GM23338 (cell line): ENCODE results near the gene SYNGR3. TPM values are rescaled to one million over a fixed set of nuclear protein-coding genes. Genes with fewer than 3 reads are reported as not detected.

ENCODE experiments used
- ATAC-seq: fragments of 200-7000 bp; cut with Tn5 transposase; 3 replicates; pipeline ENCODE4 v1.9.1; 2020
- DNase-seq: peaks from one replicate; pipeline ENCODE4 v3.0.0-alpha.2; 2015; ENCODE audit warnings: low spot score
- H2AFZ ChIP-seq: fragments of 200-600 bp; sonication (generic); 2 replicates; pipeline ENCODE4 v1.8.0; 2016; ENCODE audit warnings: antibody characterized with exemption, mild to moderate bottlenecking, moderate library complexity
- H3F3A ChIP-seq: fragments of 200-600 bp; sonication (generic); replicated peaks from 2 replicates; pipeline ENCODE4 v1.8.0; 2017; ENCODE audit warnings: antibody characterized with exemption, mixed run types, low read depth
- H3K27ac ChIP-seq: fragments of 200-600 bp; sonication (generic); 2 replicates; pipeline ENCODE4 v1.6.1; 2016; ENCODE audit warnings: low read depth
- H3K27me3 ChIP-seq: fragments of 200-600 bp; sonication (generic); 2 replicates; pipeline ENCODE4 v1.8.0; 2016; ENCODE audit warnings: mild to moderate bottlenecking, mixed run types, moderate library complexity; ENCODE audit not compliant: insufficient read depth
- H3K36me3 ChIP-seq: fragments of 200-600 bp; sonication (generic); 2 replicates; pipeline ENCODE4 v1.8.0; 2016; ENCODE audit warnings: mild to moderate bottlenecking; ENCODE audit not compliant: insufficient read depth
- H3K4me1 ChIP-seq: fragments of 200-600 bp; sonication (generic); 2 replicates; pipeline ENCODE4 v1.8.0; 2016; ENCODE audit warnings: mild to moderate bottlenecking, moderate library complexity; ENCODE audit not compliant: insufficient read depth
- H3K4me2 ChIP-seq: fragments of 200-600 bp; sonication (generic); 2 replicates; pipeline ENCODE4 v1.7.1; 2017; ENCODE audit warnings: mixed run types
- H3K4me3 ChIP-seq: fragments of 200-600 bp; sonication (generic); 2 replicates; pipeline ENCODE4 v1.6.1; 2016; ENCODE audit warnings: mixed run types
- H3K79me2 ChIP-seq: fragments of 200-600 bp; sonication (generic); replicated peaks from 2 replicates; pipeline ENCODE4 v1.8.0; 2017; ENCODE audit warnings: mild to moderate bottlenecking; ENCODE audit not compliant: insufficient read depth
- H3K9me2 ChIP-seq: fragments of 200-600 bp; sonication (generic); 2 replicates; pipeline ENCODE4 v1.8.0; 2017; ENCODE audit not compliant: insufficient read depth
- H4K20me1 ChIP-seq: fragments of 200-600 bp; sonication (generic); replicated peaks from 2 replicates; pipeline ENCODE4 v1.8.0; 2017; ENCODE audit warnings: mild to moderate bottlenecking; ENCODE audit not compliant: insufficient read depth
- H3K27ac Mint-ChIP-seq: 2 replicates; pipeline ENCODE4 v1.8.0; 2020; ENCODE audit warnings: inconsistent platforms, mild to moderate bottlenecking, moderate library complexity, mixed read lengths
- H3K27me3 Mint-ChIP-seq: 3 replicates; pipeline ENCODE4 v1.8.0; 2022; ENCODE audit warnings: low read depth, mild to moderate bottlenecking, moderate library complexity, mixed read lengths, inconsistent platforms; ENCODE audit not compliant: insufficient read depth, poor library complexity
- H3K36me3 Mint-ChIP-seq: 3 replicates; pipeline ENCODE4 v1.8.0; 2021; ENCODE audit warnings: low read depth, mild to moderate bottlenecking, inconsistent platforms, moderate library complexity, mixed read lengths
- H3K4me1 Mint-ChIP-seq: 3 replicates; pipeline ENCODE4 v1.8.0; 2020; ENCODE audit warnings: mild to moderate bottlenecking, inconsistent platforms, mixed read lengths
- H3K4me3 Mint-ChIP-seq: 3 replicates; pipeline ENCODE4 v1.8.0; 2021; ENCODE audit warnings: moderate library complexity, mild to moderate bottlenecking, inconsistent platforms, mixed read lengths
- H3K9me3 Mint-ChIP-seq: 3 replicates; pipeline ENCODE4 v1.8.0; 2020; ENCODE audit warnings: moderate library complexity, mild to moderate bottlenecking, inconsistent platforms, mixed read lengths
- CREB1 ChIP-seq: fragments of 250-450 bp; sonication (Bioruptor Pico); IDR thresholded peaks from 2 replicates; pipeline ENCODE4 v1.5.0; 2020; ENCODE audit warnings: low read depth, mild to moderate bottlenecking, moderate library complexity
- CTCF ChIP-seq, 2 experiments: fragments of 200-600 bp in 1 of 2; sonication (generic) in 1 of 2; conservative IDR thresholded peaks; 2 replicates each; pipeline versions ENCODE4 v1.5.1 to v1.6.1; 2016 to 2017; ENCODE audit warnings: antibody characterized with exemption in 2 of 2, low read depth in 2 of 2, mild to moderate bottlenecking in 2 of 2, moderate library complexity in 1 of 2
- ETS1 ChIP-seq: IDR thresholded peaks from 2 replicates; pipeline ENCODE4 v1.6.1; 2016; ENCODE audit warnings: antibody characterized with exemption
- EZH2 ChIP-seq: fragments of 200-600 bp; sonication (generic); IDR thresholded peaks from one replicate; pipeline ENCODE4 v1.8.0; 2017; ENCODE audit warnings: antibody characterized with exemption, mild to moderate bottlenecking, low read depth; ENCODE audit not compliant: unreplicated experiment
- EZH2phosphoT487 ChIP-seq: fragments of 200-600 bp; sonication (generic); IDR thresholded peaks from one replicate; pipeline ENCODE4 v1.8.1; 2018; ENCODE audit warnings: antibody characterized with exemption; ENCODE audit not compliant: unreplicated experiment
- JUNB ChIP-seq: IDR thresholded peaks from one replicate; pipeline ENCODE4 v1.6.1; 2016; ENCODE audit warnings: antibody characterized with exemption; ENCODE audit not compliant: unreplicated experiment
- NANOG ChIP-seq: IDR thresholded peaks from 2 replicates; pipeline ENCODE4 v1.6.1; 2016; ENCODE audit warnings: antibody characterized with exemption, borderline replicate concordance
- POLR2AphosphoS5 ChIP-seq: IDR thresholded peaks from 2 replicates; pipeline ENCODE4 v1.6.1; 2016; ENCODE audit warnings: antibody characterized with exemption, low read depth
- REST ChIP-seq: IDR thresholded peaks from one replicate; pipeline ENCODE4 v1.6.1; 2018; ENCODE audit warnings: antibody characterized with exemption; ENCODE audit not compliant: unreplicated experiment
- STAT1 ChIP-seq: IDR thresholded peaks from one replicate; pipeline ENCODE4 v1.6.1; 2016; ENCODE audit warnings: antibody characterized with exemption; ENCODE audit not compliant: unreplicated experiment
- ZNF114 ChIP-seq: fragments of 250-450 bp; sonication (Bioruptor Pico); IDR thresholded peaks from 2 replicates; pipeline ENCODE4 v1.5.0; 2020; ENCODE audit warnings: mild to moderate bottlenecking, moderate library complexity
- ZNF331 ChIP-seq: fragments of 250-450 bp; sonication (Bioruptor Pico); IDR thresholded peaks from 2 replicates; pipeline ENCODE4 v1.5.0; 2020; ENCODE audit warnings: low read depth, mild to moderate bottlenecking, moderate library complexity
- ZNF462 ChIP-seq: fragments of 250-450 bp; sonication (Bioruptor Pico); IDR thresholded peaks from 2 replicates; pipeline ENCODE4 v1.5.0; 2020; ENCODE audit warnings: mild to moderate bottlenecking, moderate library complexity
- polyA plus RNA-seq: library from polyadenylated mRNA; unstranded; fragments of >200 nt; fragmentation: Nextera tagmentation; extraction: Ambion mirVana; gene quantifications from 2 replicates; pipeline ENCODE4 v1.2.1, GENCODE V29; 2016
- total RNA-seq: library from RNA; depleted of rRNA; stranded (reverse); fragments of >200 nt; shearing (Covaris generic); gene quantifications from 2 replicates; pipeline ENCODE4 v1.2.3, GENCODE V29; 2014

SYNGR3 gene
- total and polyA plus RNA-seq, 2 experiments from 2014 or later: 45.4 to 77.7 TPM

GRCh38 chr16:2029350-2029749, 39.6 kb downstream of the SYNGR3 start:
- H3K9me2 ChIP-seq: no peaks in the 10 kb centered on the region
- no peak for TF ChIP-seq CREB1 (CRISPR knock-in tag)
- TF ChIP-seq CTCF (conservative IDR thresholded peaks at IDR 0.05; ENCODE audit: low read depth in 2 of 2): no peak
- TF ChIP-seq ZNF331 (CRISPR knock-in tag): no peak
- TF ChIP-seq ZNF114 (CRISPR knock-in tag): no peak
- TF ChIP-seq ZNF462 (CRISPR knock-in tag): no peak
- no peak for TF ChIP-seq EZH2phosphoT487
- TF ChIP-seq STAT1: no peak
- TF ChIP-seq EZH2: no peak
- no peak for TF ChIP-seq NANOG
- TF ChIP-seq JUNB: no peak
- no peak for TF ChIP-seq ETS1
- no peak for TF ChIP-seq POLR2AphosphoS5
- TF ChIP-seq REST: no peak
- no peaks in the 10 kb centered on the region for H3K4me1 ChIP-seq
- peaks cover 3% of the 10 kb centered on the region for H3K4me1 Mint-ChIP-seq
- H3K36me3 ChIP-seq: no peaks in the 10 kb centered on the region
- H2AFZ ChIP-seq: no peak overlapping the region
- no peak overlapping the region for H3K4me3 Mint-ChIP-seq
- ATAC-seq (no peak), DNase-seq (peak; percentile 4)
- H3F3A ChIP-seq: no peaks in the 10 kb centered on the region
- H3K79me2 ChIP-seq: no peaks in the 10 kb centered on the region
- H3K27me3 ChIP-seq: peaks cover 34% of the 10 kb centered on the region
- H3K9me3 Mint-ChIP-seq: no peaks in the 10 kb centered on the region
- H3K27ac Mint-ChIP-seq: no peak overlapping the region
- no peaks in the 10 kb centered on the region for H3K36me3 Mint-ChIP-seq
- H3K27me3 Mint-ChIP-seq: peaks cover 9% of the 10 kb centered on the region
- H3K27ac ChIP-seq: no peak overlapping the region
- no peak overlapping the region for H3K4me2 ChIP-seq
- H4K20me1 ChIP-seq: no peaks in the 10 kb centered on the region
- no peak overlapping the region for H3K4me3 ChIP-seq
